Bone marrow (tissue), 2 donors: ENCODE measurements around the gene MAGI2.
"Not testable (repeated sequence)": the region's sequence is repeated elsewhere in the genome, so short reads cannot be mapped to it uniquely, and the experiment has no call there.

Experiments used
- DNase-seq, 2 donors: peaks; one replicate each; lab custom pipeline; 2025; lab: John Stamatoyannopoulos, UW

MAGI2 gene

DNA sequence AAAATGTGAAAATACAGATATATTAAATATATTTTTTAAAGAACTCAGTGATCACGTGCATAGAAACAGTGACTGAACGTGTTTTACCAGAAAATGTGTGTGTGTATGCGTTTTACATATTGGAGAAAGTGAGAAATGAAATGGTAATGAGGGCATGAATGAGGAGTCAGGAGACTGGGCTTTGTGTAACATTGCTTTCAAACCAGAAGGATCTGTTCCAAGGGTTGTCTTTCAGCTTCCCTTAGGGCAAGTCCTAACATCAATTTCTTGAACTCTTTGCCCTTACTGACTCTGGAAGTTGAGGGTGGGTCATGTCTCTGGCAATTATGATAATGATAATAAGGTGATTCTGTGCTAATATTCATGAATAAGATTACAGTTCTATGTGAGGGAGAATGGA, 1097.6 kb downstream of the MAGI2 start:
- DNase-seq = no peak

DNA sequence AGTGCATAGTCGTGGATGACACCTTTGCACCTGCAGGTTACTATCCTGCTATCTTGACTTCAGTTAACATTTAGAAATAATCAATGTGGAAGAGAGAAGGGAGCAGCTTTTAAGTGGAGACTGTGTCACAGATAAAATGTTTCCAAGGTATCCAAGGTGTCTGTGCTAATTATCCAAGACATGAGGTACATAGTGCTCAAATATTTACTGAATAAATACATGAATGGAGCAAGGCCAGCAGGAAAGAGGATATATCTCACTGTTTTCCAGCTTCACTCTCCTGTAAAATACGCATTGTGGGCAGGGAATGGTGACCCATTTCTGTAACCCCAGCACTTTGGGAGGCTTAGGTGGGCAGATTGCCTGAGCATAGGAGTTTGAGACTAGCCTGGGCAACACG, 1102.5 kb downstream of the MAGI2 start:
- DNase-seq = no peak

DNA sequence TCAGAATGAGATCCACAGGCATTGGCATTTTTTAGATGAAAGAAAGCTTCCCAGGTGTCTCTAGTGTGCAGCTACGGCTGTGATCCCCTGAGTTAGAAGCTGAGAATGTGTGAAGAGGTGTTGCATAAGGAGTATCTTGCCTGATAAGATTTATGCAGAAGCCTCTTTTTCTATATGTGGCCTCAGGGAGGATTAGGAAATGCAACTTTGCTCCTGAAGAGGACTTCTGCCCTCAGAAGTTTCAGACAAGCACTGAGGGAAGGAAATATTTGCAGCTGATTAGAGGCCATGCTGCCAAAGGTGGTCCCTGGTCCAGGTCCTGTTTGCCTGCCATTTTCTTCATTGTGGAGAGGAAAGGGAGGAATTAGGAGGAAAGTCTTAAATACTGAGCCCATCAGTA, 1103.1 kb downstream of the MAGI2 start:
- DNase-seq = no peak

DNA sequence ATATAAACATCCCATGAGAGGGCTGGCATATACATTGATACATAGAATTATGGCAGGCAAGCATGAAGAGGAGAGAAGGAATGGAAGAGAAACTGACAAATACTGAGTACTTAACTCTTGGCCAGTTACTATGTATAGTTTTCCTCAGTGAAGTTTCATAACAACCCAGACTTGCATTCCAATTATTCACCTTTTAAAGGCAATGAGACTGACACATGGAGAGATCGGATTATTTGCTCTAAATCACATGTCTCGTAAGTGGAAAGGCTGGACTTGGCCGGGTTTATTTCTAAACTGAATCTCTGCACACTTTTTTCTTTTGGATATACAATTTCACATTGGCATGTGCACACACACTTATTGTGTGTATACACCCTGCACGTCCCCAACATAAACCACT, 1106.6 kb downstream of the MAGI2 start:
- DNase-seq = no peak

DNA sequence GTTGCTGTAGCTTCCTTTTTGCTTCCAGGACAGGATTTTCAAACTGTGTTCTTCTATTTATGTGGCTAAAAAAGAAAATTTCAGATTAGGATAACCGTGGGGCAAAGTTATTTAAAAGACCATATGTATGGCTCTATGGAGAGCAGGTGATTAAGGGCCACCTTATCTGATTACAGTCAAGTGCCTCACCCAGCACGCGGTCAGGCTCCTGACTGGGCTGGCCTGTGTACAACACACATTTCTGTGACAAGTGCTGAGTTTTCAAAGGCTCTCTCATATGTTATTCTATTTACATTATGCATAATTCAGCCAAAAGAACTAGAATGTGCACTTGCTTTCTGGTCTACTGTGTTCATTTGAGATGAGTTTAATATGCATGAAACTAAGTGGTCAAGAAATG, 1107.5 kb downstream of the MAGI2 start:
- no peak for DNase-seq

DNA sequence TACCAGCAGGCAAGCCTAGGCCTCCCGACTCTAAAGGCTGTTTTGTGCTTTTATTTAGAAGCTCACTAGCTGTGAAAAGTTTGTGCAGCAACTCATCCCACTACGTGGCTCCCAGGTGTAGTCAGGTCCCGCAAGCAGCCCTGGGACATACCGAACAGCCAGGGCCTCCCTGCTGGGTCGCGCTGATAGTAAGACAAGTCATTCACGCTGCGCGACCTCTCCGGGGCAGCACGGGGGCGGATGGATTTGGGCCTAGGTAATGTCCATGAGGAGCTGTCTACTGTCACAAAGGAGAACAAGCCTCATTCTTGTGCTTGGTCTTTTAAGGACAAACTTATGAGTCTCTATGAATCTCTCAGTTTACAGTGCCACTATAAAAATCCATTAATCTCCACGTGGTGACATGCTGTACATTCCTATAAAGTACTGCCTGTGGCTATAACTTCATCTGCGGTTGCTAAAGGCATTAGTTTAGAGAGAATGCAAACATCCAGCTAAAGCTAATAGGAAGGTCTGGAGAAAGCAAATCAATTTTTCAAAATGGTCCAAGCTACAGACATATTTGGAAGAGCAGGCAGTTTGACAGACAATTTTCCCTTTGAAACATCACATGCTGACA, 1108.1 kb downstream of the MAGI2 start:
- no peak for DNase-seq

DNA sequence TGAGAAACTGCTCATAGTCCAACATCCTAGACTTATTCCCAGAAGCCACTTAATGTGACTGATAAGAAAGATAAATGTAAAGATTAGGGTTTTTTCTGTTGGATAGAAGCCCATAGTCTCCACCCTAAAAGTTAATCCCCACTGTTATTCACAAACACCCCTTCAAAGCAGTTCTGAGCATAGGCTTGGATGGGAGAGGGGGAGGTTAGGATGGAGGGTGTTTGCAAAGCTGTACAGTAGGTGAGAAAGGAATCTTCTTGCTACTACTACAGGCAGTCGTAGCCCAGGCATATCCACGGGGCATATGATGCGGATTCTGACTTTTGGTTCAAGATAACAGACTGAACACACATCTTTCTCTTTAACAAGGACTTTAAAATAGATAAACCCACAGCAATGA, 1119.0 kb downstream of the MAGI2 start:
- DNase-seq = no peak

DNA sequence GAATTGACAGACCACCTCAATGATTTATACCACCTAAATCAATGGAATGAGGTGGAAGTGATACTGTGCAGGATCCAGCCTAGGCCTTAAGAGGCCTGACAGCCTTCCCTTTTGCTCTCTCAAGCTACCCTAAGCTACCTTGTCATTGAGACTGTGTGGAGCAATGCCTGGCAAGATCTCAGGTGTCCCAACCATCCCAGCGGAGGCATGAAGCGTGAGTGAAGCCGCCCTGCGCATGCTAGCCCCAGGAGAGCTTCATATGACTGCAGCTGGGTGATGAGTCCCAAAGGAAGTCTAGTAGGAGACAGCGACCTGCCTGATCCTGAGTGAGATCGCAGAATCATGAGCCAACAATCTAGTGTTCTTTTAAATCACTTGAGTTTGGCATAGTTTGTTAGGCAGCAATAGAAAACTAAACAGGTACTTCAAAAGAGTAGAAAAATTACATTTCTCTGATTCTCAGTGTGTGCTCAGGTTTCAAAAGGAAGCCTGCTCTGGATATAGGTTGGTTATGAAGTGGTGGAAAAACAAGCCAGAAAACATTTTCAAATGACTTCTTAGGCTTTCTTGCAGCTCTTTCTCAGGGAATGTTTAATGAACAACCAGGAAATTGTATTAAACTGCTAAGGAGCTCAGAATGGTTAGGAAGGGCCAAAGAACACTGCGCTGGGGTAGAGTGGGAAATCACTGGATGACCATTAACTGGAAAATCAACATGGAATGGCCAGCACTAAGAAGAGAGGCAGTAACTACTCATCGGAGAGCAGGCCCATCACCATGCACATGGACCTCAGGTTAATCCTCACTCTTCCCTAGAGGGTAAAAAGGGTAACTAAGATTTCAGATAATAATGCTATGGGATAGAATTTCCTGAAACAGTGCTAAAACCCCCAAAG, 1119.7 kb downstream of the MAGI2 start:
- no peak for DNase-seq

DNA sequence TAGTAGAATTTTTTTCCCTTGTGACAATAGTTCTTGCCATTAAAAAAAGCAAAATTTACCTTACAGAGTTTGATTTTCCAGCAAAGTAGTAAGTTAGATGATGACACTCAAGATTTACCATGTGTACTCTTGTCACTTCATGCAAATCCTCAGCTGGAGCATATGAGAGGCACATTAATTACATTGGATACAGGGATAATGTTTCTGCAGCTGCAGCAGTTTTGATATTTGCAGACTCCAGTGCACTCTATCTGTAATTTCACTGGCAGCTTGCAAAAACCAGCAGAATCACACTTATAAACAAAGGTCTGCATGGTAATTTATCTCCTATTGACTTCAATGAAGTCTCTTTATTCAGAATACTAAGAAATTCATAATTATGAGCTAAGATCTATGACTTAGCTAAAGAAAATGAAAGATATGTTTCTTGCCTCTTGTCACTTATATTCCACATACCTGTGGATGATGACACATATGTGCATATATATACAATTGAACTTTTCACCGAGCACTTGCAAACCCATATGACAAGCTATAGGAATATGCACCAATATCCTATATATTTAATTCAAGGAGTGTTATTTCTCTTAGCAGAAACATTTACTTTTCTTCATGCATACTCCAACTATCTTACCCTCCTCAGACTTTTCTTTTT, 1124.3 kb downstream of the MAGI2 start:
- DNase-seq = no peak

DNA sequence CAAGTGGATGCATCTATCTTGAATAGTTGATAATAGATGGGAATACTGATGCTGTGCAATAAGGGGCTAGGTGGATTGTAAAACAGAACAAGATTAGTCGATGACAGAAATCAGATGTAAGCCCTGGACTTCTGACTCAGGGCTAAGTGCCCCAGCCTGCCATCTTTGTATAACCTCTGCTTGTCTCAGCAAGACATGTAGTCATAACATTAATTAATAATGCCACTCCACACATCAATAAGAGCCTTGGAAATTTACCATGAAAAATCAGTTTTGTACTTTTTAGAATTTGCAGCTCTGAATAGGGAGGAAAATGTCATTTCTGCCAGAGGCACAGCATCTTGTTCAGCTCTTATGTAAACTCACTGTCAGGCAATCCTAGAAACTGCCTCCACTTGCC, 1125.7 kb downstream of the MAGI2 start:
- no peak for DNase-seq

DNA sequence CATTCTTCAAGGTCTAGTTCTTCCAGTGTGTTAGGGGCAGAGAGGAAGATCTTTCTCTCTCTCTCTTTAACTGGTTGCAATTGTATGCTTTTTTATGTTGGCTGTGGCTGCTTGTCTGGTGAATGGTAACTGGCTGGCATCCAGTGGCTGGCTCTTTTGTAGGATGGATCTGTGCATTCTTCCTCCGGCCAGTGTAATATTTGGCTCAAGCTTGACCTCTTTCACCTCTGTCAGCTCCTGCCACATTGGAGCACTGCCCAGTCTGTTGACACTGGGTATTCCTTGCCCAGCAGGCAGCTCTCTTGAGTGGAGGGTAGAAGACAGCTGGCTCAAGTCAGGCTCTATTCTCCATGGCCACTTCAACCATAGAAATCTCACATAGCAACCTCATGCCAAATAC, 1126.6 kb downstream of the MAGI2 start:
- no peak for DNase-seq

DNA sequence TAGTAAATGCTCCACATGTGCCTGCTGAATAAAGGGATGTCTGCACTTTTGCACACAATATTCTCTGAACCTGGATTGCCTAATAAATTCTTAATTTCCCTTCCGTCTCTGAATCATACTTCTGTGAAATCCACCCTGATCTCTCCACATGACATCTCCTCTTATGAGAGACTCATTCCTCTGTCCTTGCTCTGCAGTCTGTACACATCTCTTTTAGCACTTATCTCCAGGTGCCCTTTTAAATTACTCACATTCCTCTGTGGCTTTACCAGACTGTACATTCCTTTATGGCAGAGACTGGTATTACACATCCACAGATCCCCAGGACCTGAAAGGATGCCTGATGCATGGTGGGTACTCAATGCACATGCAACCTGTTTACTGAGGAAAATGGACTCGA, 1127.3 kb downstream of the MAGI2 start:
- no peak for DNase-seq

DNA sequence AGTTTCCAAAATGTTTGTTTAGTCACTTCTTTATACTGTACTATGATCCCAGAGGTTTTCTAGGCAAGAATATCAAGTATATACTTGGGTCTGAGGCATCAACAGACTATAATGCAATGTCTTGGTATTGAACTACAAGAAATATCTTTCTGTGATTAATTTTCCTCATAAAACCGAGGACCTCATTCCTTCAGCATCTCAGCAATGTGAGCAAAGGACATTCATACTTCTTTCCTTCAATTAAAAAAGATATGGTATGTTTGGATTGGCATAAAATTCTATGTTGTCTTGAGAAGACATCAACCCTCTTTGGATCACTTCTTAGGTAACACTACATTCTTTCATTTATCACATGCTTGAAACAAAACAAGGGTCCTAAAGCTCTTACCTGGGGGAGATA, 1130.3 kb downstream of the MAGI2 start:
- DNase-seq = no peak

DNA sequence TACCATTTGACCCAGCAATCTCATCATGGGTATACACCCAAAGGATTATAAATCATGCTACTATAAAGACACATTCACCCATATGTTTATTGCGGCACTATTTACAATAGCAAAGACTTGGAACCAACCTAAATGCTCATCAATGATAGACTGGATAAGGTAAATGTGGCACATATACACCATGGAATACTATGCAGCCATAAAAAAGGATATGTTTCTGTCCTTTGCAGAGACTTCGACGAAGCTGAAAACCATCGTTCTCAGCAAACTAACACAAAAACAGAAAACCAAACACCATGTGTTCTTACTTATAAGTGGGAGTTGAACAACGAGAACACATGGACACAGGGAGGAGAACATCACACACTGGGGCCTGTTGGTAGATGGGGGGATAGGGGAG, 1131.2 kb downstream of the MAGI2 start:
- DNase-seq = not testable (repeated sequence)

DNA sequence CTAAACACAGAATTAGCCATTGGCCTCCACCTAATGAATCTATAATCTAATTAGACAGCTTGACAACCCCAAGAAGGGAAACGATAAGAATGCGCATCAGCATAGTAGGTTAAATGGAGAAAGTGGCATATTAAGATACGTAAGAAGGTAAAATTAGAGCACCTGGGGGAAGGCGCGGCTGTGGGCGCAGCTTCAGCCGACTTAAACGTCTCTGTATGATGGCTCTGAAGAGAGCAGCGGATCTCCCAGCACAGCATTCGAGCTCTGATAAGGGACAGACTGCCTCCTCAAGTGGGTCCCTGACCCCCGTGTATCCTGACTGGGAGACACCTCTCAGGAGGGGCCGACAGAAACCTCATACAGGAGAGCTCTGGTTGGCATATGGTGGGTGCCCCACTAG, 1136.1 kb downstream of the MAGI2 start:
- DNase-seq = no peak

DNA sequence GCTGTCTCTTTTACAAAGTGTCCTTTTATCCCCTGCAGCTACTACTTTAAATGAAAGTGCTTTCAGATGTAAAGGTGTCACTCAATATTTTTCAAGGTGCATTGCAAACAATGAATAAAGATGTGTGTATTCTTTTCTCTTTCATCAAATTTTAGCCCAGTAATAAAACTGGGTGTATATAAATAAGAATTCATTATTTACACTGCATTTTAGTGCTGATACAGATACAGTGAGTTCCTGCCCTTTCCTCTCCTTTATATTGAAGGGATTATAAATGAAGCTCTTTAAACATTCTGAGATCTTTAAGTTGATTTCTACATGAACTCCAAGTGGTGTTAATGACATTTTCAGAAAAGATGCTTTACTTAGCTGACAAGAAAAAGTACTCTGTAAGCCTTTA, 1137.4 kb downstream of the MAGI2 start:
- no peak for DNase-seq

DNA sequence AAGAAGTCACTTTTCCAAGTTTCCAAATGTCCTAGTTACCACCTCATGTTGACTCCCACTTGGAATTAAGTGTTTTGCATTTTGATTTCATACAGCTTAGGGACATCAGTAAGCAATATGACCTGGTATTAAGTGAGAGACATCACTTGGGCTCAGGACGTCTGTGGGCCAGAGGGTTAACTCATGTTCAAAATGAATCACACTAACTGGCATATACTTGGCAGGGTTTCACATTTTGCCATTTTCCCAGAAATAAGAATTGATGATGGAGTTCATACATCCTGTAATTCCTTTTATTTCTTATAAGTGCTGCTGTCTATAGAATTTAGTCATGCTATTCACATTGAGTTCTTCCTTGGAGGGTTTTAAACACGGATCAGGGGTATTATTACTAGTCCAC, 1138.3 kb downstream of the MAGI2 start:
- DNase-seq = no peak

DNA sequence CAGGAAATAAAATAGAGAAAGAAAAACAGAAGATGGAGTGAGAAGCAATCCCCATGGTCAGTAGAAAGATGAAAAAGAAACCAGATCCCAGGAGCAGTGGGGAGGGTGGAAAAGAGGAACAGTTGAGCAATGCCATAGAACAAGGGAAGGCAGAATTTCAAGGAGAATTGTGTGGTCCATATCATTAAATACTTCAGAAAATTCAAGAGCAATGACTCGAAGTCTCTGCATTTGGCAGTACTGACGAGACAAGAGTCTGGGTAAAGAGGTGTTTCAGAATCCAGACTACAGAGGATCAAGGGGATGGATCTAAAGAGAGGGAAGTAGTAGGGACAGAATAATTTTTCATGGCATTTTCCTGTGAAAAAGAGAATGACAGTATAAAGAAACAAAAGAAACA, 1142.3 kb downstream of the MAGI2 start:
- DNase-seq = no peak

DNA sequence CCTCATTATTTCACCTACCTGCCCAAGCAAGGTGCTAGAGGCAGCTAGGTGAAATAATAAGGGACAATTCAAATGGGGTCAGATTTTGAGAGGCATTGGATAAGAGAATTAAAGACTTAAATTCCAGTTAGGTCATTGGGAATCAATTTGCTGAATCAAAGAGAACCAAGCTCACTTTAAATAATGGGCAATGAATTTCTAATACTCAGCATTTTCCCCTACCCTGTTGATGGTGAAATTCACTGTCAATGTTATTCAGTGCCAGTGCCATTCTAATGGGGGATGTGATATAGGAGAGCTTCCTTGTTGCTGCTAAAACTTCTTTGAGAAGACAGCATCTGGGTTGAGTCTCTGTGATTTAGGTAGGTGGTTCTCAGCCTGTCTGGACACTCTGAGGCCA, 1145.6 kb downstream of the MAGI2 start:
- DNase-seq = no peak

DNA sequence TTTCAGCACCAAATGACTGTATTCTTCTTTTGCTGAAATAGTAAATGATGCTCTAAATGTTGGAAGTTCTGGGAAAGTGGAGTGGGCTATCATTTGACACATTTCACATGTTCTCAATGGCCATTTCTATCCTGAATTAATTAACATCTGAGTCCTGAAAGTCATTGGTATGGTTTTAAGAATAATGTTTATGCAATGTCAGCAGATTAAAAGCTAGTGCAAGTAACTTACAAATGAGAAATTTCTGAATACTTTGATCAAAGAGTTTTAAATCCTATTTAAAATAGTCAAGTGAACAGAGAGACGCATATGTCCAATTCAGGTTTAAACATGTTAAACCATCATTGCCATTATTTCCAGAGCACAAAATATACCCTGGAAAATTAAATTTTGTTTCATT, 1146.8 kb downstream of the MAGI2 start:
- no peak for DNase-seq

DNA sequence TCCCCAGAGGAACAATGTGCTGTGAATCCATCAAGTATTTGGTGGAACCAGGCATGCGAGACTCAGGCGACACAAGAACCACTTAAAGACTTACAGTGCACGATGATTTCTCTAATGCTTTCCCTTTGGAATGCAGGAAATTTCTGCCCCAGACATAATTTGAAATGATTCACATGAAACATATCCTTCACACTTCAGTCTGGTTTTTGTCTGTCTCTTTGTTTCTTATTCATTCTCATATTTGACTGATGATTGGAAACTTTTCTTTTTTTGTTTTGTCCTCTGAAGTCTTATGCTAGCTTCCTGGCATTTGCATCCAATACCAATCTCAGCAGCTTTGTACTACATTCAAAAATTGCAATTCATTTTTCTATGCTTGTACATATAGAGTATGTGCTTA, 1152.1 kb downstream of the MAGI2 start:
- no peak for DNase-seq

DNA sequence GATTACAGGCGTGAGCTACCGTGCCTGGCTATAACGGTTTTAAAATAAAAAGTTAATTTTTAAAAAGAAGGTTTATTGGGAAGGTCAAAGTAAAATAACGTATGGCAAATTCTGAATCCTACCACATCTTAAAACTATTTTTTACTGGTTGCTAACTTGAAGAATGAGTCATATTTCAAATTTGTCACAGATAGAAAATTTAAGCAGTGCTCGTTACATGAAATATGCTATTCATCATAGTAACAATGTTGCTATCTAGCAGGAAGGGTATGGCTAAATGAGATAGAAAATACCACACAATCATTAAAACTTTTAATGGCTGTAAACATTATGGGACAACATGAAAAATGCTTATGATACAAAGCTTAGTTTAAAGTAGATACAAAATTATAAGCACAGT, 1154.4 kb downstream of the MAGI2 start:
- no peak for DNase-seq

DNA sequence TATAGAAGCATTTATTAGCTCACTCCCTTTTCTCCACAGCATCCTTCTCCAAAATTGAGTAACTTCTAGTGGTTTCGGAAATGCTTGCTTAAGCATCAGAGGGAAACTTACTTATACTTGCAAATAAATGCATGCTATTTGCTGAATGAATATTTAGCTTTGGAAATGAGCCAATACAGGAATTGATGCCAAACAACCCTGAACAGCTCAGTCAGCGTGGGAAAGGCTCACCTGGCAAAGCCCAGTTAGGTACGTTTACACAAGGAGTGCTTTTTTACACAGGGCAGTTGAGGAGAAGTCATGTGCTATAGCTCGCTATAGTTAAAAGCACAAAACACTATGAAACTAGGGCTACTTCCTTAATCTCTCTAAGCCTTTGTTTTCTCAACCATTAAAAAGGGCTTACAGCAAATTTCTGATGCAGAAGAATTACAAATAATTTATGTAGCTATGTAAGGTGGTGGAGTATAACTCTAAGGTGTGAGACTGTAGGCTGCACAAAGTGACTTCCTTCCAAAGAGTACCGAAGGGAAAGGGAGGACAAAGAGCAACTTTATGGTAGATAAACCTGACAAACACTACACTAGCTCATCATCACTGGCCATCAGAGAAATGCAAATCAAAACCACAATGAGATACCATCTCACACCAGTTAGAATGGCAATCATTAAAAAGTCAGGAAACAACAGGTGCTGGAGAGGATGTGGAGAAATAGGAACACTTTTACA, 1156.7 kb downstream of the MAGI2 start:
- no peak for DNase-seq
